Loucy (cell line): ENCODE measurements around the gene RREB1.

Experiments
- EZH2phosphoT487 ChIP-seq: fragments of 200-600 bp; IDR thresholded peaks from 2 replicates; pipeline ENCODE4 v1.6.1; 2018; ENCODE audit warnings: antibody characterized with exemption, mild to moderate bottlenecking, moderate library complexity, borderline replicate concordance
- TF ChIP-seq, protein P1 (sequence below): fragments of 200-600 bp; sonication (generic); conservative IDR thresholded peaks from 2 replicates; pipeline ENCODE4 v1.5.1; 2014; ENCODE audit warnings: mild to moderate bottlenecking, antibody characterized with exemption, low read length

DNA sequence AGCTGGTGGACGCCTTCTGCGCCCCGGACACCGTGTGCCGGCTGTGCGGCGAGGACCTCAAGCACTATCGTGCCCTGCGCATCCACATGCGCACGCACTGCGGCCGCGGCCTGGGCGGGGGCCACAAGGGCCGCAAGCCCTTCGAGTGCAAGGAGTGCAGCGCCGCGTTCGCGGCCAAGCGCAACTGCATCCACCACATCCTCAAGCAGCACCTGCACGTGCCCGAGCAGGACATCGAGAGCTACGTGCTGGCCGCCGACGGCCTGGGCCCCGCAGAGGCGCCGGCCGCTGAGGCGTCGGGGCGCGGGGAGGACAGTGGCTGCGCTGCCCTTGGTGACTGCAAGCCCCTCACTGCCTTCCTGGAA lies 122.5 kb downstream of the RREB1 start:
- TF ChIP-seq, protein P1, sequence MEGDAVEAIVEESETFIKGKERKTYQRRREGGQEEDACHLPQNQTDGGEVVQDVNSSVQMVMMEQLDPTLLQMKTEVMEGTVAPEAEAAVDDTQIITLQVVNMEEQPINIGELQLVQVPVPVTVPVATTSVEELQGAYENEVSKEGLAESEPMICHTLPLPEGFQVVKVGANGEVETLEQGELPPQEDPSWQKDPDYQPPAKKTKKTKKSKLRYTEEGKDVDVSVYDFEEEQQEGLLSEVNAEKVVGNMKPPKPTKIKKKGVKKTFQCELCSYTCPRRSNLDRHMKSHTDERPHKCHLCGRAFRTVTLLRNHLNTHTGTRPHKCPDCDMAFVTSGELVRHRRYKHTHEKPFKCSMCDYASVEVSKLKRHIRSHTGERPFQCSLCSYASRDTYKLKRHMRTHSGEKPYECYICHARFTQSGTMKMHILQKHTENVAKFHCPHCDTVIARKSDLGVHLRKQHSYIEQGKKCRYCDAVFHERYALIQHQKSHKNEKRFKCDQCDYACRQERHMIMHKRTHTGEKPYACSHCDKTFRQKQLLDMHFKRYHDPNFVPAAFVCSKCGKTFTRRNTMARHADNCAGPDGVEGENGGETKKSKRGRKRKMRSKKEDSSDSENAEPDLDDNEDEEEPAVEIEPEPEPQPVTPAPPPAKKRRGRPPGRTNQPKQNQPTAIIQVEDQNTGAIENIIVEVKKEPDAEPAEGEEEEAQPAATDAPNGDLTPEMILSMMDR, result no peak
- no peak for TF ChIP-seq EZH2phosphoT487
